GM12801 (cell line): ENCODE data around the gene OGG1.

Source experiments
- CTCF ChIP-seq: IDR thresholded peaks from one replicate; pipeline ENCODE4 v1.5.1; 2011; ENCODE audit warnings: control low read depth; ENCODE audit not compliant: insufficient read length; ENCODE audit errors: extremely low read depth

OGG1 gene

DNA sequence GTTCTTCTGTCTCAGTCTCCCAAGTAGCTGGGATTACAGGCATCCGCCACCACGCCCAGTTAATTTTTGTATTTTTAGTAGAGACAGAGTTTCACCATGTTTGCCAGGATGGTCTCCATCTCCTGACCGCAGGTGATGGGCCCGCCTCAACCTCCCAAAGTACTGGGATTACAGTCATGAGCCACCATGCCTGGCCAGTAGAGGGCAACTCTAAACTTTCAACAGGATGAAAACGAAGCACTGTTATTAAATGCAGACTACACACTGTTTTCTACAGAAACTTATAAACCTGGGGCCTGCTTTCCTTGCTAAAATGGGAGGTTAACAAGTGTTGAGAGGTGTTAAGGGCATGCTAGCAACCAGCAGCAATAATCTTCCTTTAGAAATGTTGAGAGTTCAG lies 50.8 kb downstream of the OGG1 start:
- no peak for TF ChIP-seq CTCF

GRCh38 chr3:9803494-9803893 lies 53.7 kb downstream of the OGG1 start:
- TF ChIP-seq CTCF = no peak

GRCh38 chr3:9804996-9805395 lies 55.2 kb downstream of the OGG1 start:
- no peak for TF ChIP-seq CTCF

- TF ChIP-seq CTCF = no peak
Observed at GRCh38 chr3:9806137-9806536, 56.4 kb downstream of the OGG1 start.
